Thymus (tissue), 11 donors: ENCODE results near the gene MAD1L1. TPM values are rescaled to one million over a fixed set of nuclear protein-coding genes. Genes with fewer than 3 reads are reported as not detected.

Source experiments
- DNase-seq, 9 donors: peaks; one replicate each; pipeline ENCODE4 v3.0.0-alpha.2; 2013; ENCODE audit warnings: low spot score in 9 of 9, low read depth in 6 of 9, missing footprints in 1 of 9
- H3K27ac ChIP-seq, 2 donors: one replicate each; pipeline ENCODE4 v1.5.1; 2013; ENCODE audit warnings: control low read depth in 1 of 2, low read depth in 1 of 2, low read length in 1 of 2, mild to moderate bottlenecking in 1 of 2, moderate library complexity in 1 of 2
- H3K27me3 ChIP-seq, 2 donors: one replicate each; pipeline ENCODE4 v1.5.1; 2013; ENCODE audit warnings: low read length in 1 of 2; ENCODE audit not compliant: control insufficient read depth in 2 of 2, insufficient read depth in 1 of 2
- H3K36me3 ChIP-seq, 2 donors: one replicate each; pipeline ENCODE4 v1.5.1; 2013; ENCODE audit warnings: low read length in 1 of 2, mild to moderate bottlenecking in 1 of 2, moderate library complexity in 1 of 2; ENCODE audit not compliant: control insufficient read depth in 2 of 2, insufficient read depth in 2 of 2
- H3K4me1 ChIP-seq, 2 donors: one replicate each; pipeline ENCODE4 v1.5.1; 2013; ENCODE audit warnings: low read length in 2 of 2; ENCODE audit not compliant: control insufficient read depth in 2 of 2, insufficient read depth in 2 of 2
- H3K4me3 ChIP-seq, 2 donors: one replicate each; pipeline ENCODE4 v1.5.1; 2013; ENCODE audit warnings: low read length in 2 of 2, control low read depth in 1 of 2, mild to moderate bottlenecking in 1 of 2
- H3K9me3 ChIP-seq, 2 donors: one replicate each; pipeline ENCODE4 v1.5.1; 2013; ENCODE audit warnings: low read length in 1 of 2, mild to moderate bottlenecking in 1 of 2; ENCODE audit not compliant: control insufficient read depth in 2 of 2, insufficient read depth in 1 of 2
- WGBS: extraction: QIAGEN DNeasy Blood & Tissue Kit; methylation state at CpG from one replicate; pipeline ENCODE4 v1.1.7; 2013; 5-methylcytosine and 5-hydroxymethylcytosine counted together
- polyA plus RNA-seq: library from polyadenylated mRNA; stranded (reverse); fragments of 200-250 nt; gene quantifications from one replicate; pipeline ENCODE4 v1.2.3, GENCODE V29; 2013
- total RNA-seq: library from RNA; stranded (reverse); fragments of 120-200 nt; gene quantifications from one replicate; pipeline ENCODE4 v1.2.4, GENCODE V29; 2013
- donor health status: healthy.

MAD1L1 gene
- total and polyA plus RNA-seq, 2 donors, result 93.3 to 103 TPM

DNA sequence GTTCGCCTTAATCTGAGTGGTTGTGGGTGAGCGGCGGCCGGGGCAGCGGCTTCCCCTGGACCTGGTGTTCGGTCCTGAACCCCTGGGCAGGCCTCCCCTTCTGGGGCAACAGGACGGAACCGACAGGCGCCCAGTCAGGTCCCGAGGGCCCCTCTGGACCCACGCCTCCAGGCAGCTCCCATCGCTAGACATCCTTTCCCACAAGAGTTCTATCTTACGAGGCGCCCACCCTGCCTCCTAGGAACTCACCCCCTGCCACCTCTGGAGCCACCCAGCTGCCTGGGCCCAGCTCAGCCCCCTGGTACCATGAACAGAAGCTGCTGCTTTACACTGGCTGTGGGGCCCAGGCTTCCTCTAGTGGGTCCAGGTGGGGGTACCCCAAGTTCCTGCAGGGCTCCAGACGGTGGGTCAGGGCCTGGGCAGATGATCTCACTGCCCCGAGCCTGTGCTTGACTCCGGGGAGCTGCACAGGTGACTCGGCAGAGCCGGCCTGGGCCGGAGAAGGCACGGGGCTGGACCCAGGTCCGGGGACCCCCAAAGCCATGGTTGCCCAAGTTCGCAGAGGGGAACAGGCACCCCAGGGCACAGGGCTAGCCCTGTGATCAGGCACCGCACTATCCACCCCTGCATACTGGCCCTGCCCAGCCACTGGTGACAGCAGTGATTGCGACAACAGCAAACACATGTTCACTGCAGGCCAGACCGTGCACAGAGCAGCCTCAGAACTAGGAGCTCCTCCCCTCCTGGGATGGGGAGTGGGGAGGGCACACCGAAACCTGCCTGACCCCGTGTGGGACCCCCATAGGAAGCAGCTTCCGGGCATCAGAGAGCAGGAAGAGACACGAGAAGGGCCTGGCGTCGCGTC is 382.4 kb downstream of the MAD1L1 start:
- Histone ChIP-seq H3K27me3 (no peaks in the 10 kb centered on the region), H3K9me3 (no peaks in the 10 kb centered on the region), H3K36me3 (peaks cover 0 to 40% of the 10 kb centered on the region in 2 donors), H3K27ac (no peak overlapping the region), H3K4me1 (peaks cover 0 to 7% of the 10 kb centered on the region in 2 donors), H3K4me3 (no peak overlapping the region)
- DNase-seq, result no peak
- 97% methylated on average over 33 of the region's 33 CpGs for WGBS

GRCh38 chr7:1849351-1850041 is 383.2 kb downstream of the MAD1L1 start:
- WGBS, result 96% methylated on average over 35 of the region's 35 CpGs
- H3K4me3 ChIP-seq, result no peak overlapping the region
- no peak for DNase-seq

GRCh38 chr7:1848911-1849311 is 383.8 kb downstream of the MAD1L1 start:
- 97% methylated on average over 15 of the region's 15 CpGs for WGBS
- Histone ChIP-seq H3K27me3 (no peaks in the 10 kb centered on the region), H3K36me3 (peaks cover 3 to 49% of the 10 kb centered on the region in 2 donors), H3K9me3 (no peaks in the 10 kb centered on the region), H3K27ac (no peak overlapping the region), H3K4me3 (no peak overlapping the region), H3K4me1 (peaks cover 0 to 3% of the 10 kb centered on the region in 2 donors)
- DNase-seq, result no peak

More at GRCh38 chr7:1849351-1850041, 383.2 kb downstream of the MAD1L1 start:
- no peaks in the 10 kb centered on the region for H3K9me3 ChIP-seq
- H3K4me1 ChIP-seq, result peaks cover 0 to under 1% of the 10 kb centered on the region in 2 donors
- peaks cover 3 to 48% of the 10 kb centered on the region in 2 donors for H3K36me3 ChIP-seq
- H3K27me3 ChIP-seq, result no peaks in the 10 kb centered on the region
- H3K27ac ChIP-seq, result no peak overlapping the region

DNA sequence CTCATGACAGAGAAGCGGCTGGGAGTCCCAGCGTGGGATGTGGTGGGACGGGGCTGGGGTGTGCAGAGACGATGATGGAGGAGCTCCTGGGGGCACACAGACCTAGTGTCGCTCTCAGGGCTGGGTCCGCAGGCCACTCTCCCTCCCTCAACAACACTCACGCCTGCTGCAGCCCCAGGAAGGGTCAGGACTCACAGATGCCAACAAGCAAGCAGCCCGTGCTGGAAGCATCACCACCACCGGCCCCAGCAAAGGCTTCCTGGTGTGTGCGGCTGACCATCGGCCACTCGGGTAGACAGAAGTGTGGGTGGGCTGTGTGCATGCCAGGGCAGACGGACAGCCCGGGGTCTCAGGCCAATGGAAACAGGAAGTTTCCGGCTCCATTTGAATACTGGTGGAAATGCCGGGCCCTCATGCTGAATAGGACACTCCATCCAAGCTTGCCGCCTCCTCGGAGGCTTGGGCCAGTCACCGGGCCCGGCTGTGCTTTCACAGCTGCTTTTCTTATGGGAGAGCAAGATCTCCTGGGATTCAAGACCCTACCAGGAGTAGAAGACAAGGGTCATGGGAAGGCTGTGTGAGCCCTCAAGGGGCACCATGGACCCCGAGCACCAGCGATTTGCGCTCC is 384.6 kb downstream of the MAD1L1 start:
- Histone ChIP-seq H3K27ac (no peak overlapping the region), H3K9me3 (no peaks in the 10 kb centered on the region), H3K27me3 (no peaks in the 10 kb centered on the region), H3K36me3 (peaks cover 3 to 49% of the 10 kb centered on the region in 2 donors), H3K4me1 (peaks cover 0 to 11% of the 10 kb centered on the region in 2 donors), H3K4me3 (no peak overlapping the region)
- DNase-seq, result no peak
- 98% methylated on average over 23 of the region's 23 CpGs for WGBS

DNA sequence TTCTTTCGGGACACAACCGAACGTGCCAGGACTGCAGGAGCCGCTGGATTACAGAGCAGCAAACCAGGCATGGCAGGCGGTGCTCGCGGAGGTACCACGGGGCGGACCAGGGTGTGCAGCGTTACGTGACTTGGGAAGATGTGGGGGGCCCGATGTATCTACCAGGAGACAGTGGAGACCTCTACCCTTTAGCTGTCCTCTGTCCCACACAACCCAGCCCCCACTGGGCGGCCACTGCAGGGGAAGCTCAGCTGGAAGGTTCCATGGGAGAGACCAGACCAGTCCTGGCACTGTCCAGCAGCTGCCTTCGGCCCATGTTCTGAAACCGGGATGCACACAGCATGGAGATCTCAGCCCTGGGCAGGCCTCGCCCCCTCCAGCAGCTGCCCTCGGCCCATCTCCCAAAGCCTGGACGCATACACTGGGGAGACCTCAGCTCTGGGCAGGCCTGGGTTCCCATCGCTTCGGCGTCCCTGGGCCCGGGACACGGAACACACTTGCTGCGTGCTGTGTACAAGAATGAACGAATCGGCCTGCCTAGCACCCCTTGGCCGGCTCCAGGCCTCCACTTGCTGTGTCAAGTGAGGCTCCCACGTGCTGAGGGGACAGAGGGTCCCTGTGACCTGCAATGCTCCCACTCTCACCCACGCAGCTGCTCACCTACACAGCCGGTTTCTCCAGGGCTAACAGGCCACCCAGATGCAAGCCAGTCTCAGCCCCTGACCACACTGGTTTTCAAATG is 385.3 kb downstream of the MAD1L1 start:
- Histone ChIP-seq H3K9me3 (no peaks in the 10 kb centered on the region), H3K4me3 (no peak overlapping the region), H3K27me3 (no peaks in the 10 kb centered on the region), H3K4me1 (peaks cover 0 to 12% of the 10 kb centered on the region in 2 donors), H3K36me3 (peaks cover 6 to 56% of the 10 kb centered on the region in 2 donors), H3K27ac (no peak overlapping the region)
- WGBS, result 98% methylated on average over 30 of the region's 30 CpGs
- DNase-seq, result no peak

DNA sequence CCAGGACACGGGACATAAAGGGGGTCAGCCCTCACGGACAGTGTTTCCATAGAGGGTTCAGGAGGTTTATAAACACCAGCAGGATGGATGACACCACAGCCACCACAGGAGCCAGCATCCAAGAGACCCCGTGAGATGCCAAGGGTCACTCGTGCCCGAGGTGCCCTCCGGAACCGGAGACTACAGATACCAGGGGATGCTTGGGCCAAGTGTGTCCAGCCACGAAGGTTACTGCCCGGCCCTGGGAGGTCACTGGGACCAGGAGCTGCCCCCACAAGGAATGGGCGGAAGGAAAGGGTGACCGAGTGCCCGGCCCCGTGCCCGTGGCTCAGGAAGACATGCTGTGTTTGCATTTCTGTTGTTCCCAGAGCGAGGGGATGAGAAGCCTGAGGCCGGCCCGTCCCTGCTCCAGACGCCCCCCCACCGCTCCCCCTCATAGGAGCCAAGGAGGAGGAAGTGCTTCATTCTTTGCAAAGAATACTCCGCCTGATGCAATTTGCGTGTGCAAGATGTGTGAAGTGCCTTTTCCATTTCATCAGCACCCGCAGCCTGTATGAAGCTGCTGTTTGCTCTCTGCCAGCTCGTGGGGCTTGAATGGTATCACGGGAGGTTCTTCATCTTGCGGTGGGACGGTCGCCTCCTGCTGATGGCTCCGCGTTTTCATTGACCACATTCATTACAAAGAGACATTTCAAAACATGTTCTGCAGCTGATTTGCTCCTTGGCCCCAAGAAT is 386.2 kb downstream of the MAD1L1 start:
- Histone ChIP-seq H3K36me3 (peaks cover 7 to 57% of the 10 kb centered on the region in 2 donors), H3K4me1 (peaks cover 0 to 12% of the 10 kb centered on the region in 2 donors), H3K4me3 (no peak overlapping the region), H3K9me3 (no peaks in the 10 kb centered on the region), H3K27me3 (no peaks in the 10 kb centered on the region), H3K27ac (no peak overlapping the region)
- WGBS, result 97% methylated on average over 29 of the region's 29 CpGs
- no peak for DNase-seq

GRCh38 chr7:1845536-1846311 is 387.0 kb downstream of the MAD1L1 start:
- H3K9me3 ChIP-seq, result no peaks in the 10 kb centered on the region
- 97% methylated on average over 43 of the region's 43 CpGs for WGBS
- no peak for DNase-seq

More at GRCh38 chr7:1845536-1846311, 387.0 kb downstream of the MAD1L1 start:
- Histone ChIP-seq H3K4me1 (peaks cover 0 to 12% of the 10 kb centered on the region in 2 donors), H3K27me3 (no peaks in the 10 kb centered on the region), H3K36me3 (peaks cover 9 to 60% of the 10 kb centered on the region in 2 donors), H3K27ac (no peak overlapping the region), H3K4me3 (no peak overlapping the region)
